ENCODE data around the gene PLAGL1. TPM values are rescaled to one million over a fixed set of nuclear protein-coding genes. Genes with fewer than 3 reads are reported as not detected.

Gene PLAGL1
- total RNA-seq, 1 donor from 2014 or later, result 22.1 TPM

GRCh38 chr6:143965503-143966171, 42.4 kb downstream of the PLAGL1 start:
- TF ChIP-seq, protein P1, sequence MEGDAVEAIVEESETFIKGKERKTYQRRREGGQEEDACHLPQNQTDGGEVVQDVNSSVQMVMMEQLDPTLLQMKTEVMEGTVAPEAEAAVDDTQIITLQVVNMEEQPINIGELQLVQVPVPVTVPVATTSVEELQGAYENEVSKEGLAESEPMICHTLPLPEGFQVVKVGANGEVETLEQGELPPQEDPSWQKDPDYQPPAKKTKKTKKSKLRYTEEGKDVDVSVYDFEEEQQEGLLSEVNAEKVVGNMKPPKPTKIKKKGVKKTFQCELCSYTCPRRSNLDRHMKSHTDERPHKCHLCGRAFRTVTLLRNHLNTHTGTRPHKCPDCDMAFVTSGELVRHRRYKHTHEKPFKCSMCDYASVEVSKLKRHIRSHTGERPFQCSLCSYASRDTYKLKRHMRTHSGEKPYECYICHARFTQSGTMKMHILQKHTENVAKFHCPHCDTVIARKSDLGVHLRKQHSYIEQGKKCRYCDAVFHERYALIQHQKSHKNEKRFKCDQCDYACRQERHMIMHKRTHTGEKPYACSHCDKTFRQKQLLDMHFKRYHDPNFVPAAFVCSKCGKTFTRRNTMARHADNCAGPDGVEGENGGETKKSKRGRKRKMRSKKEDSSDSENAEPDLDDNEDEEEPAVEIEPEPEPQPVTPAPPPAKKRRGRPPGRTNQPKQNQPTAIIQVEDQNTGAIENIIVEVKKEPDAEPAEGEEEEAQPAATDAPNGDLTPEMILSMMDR (conservative IDR thresholded peaks at IDR 0.05; ENCODE audit: low read depth, low read length), result no peak
- DNase-seq (ENCODE audit: low read depth), result no peak
- H3K4me3 ChIP-seq (ENCODE audit: low read depth, low read length), result no peak overlapping the region

DNA sequence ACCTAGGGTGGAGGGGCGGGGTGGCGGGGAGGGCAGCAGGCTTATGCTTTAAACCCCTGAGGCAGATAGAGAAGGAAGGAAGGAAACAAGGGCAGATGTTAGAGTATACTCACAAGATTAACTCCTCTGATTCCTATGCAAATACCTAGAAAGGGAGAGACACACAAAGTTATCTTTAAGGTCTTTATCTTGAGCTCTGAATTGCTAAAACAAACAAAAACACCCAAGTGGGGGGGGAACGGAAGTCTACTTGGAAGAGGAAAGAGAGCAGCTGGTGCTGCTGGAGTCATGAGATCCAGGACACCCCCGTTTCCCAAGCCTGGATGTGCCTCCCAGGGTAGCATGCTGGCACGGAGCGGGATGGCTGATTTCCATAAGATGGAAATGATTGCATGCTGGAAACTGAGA, 43.4 kb downstream of the PLAGL1 start:
- TF ChIP-seq, protein P1 (conservative IDR thresholded peaks at IDR 0.05; ENCODE audit: low read depth, low read length), result no peak
- H3K4me3 ChIP-seq (ENCODE audit: low read depth, low read length), result no peak overlapping the region
- DNase-seq (ENCODE audit: low read depth), result no peak

DNA sequence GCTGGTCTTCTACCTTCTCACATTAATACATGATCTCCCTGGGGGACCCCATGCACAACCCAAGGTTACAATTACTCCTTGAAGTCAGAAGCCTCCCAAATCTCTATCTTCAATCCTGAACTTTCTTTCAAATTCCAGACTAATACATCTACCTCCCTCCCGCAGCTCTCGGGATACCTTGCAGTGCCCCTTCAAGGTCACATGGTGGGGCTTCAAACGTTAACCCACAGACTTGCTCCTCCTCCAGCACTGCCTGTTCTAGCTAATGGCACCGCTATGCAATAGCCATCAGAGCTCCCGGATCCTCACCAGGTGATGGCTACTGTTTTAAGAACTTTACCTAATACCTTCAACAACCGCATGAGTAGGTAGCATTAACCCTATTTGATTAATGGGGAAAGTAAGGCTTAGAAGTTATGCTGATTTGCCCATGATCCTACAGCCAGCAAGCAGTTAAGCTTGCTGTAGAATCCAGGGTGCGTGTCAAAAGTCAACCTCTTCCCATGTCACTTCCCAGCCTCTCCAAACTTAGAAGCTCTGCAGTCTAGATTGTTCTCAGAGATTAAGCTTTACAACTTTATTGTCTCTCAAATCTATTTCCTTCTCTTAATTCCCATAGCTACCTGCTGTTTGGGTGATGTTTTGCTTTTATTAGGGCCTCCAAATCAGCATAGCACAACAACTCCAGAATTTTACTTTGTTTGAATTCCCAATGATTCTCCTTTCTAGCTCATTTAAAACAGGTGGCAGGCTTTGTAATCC, 44.7 kb downstream of the PLAGL1 start:
- TF ChIP-seq, protein P1 (conservative IDR thresholded peaks at IDR 0.05; ENCODE audit: low read depth, low read length), result no peak
- H3K4me3 ChIP-seq (ENCODE audit: low read depth, low read length), result no peak overlapping the region
- DNase-seq (ENCODE audit: low read depth), result no peak

- H3K4me3 ChIP-seq (ENCODE audit: low read depth, low read length), result no peak overlapping the region
- DNase-seq (ENCODE audit: low read depth), result no peak
- TF ChIP-seq, protein P1 (conservative IDR thresholded peaks at IDR 0.05; ENCODE audit: low read depth, low read length), result peak; percentile 14
These were observed 45.9 kb downstream of the PLAGL1 start for GRCh38 chr6:143961886-143962878.

DNA sequence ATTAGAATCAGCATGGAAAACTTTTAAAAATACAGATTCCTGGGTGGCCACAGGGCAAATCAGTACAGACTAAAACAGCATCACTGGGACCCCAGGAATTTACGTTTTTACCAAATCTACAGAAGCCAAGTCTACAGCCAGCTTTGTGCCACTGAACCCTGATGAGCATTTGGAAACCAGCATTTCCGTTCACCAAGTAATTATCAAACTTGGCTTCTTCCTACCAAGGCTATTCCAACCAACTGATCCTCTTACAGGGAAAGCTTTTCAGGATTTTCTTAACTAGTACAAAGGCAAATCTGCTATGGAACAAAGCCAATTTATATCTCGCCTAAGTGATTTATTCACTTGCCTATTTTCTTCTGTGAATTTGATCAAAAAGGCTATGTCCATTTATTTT, 47.0 kb downstream of the PLAGL1 start:
- no peak overlapping the region for H3K4me3 ChIP-seq (ENCODE audit: low read depth, low read length)
- DNase-seq (ENCODE audit: low read depth), result no peak
- TF ChIP-seq, protein P1 (conservative IDR thresholded peaks at IDR 0.05; ENCODE audit: low read depth, low read length), result no peak

DNA sequence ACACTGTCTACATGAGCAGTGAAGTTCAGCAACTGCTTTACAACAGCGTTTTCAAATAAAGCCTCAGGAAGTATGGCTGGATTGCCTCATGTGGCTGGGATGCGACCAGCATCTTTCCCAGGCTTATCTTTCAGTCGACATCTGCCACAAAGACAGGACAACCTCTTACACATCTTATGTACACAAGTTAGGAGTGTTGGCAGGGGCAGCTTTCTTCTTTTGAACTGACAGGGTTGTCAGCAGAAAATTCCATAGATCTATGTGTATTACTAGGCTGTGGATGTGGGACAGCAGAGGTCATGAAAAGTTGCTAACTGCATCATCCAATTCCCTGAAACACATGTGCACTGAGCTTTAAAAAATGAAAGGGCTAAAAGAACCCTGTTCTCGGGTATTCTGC, 48.1 kb downstream of the PLAGL1 start:
- TF ChIP-seq, protein P1 (conservative IDR thresholded peaks at IDR 0.05; ENCODE audit: low read depth, low read length), result no peak
- no peak overlapping the region for H3K4me3 ChIP-seq (ENCODE audit: low read depth, low read length)
- DNase-seq (ENCODE audit: low read depth), result no peak

All from epithelial cell of proximal tubule (primary cell).